ENCODE results near the gene TUBA4B. TPM values are rescaled to one million over a fixed set of nuclear protein-coding genes. Genes with fewer than 3 reads are reported as not detected.

Gene TUBA4B
- total RNA-seq, 1 experiment from 2014 or later, result not detected

DNA sequence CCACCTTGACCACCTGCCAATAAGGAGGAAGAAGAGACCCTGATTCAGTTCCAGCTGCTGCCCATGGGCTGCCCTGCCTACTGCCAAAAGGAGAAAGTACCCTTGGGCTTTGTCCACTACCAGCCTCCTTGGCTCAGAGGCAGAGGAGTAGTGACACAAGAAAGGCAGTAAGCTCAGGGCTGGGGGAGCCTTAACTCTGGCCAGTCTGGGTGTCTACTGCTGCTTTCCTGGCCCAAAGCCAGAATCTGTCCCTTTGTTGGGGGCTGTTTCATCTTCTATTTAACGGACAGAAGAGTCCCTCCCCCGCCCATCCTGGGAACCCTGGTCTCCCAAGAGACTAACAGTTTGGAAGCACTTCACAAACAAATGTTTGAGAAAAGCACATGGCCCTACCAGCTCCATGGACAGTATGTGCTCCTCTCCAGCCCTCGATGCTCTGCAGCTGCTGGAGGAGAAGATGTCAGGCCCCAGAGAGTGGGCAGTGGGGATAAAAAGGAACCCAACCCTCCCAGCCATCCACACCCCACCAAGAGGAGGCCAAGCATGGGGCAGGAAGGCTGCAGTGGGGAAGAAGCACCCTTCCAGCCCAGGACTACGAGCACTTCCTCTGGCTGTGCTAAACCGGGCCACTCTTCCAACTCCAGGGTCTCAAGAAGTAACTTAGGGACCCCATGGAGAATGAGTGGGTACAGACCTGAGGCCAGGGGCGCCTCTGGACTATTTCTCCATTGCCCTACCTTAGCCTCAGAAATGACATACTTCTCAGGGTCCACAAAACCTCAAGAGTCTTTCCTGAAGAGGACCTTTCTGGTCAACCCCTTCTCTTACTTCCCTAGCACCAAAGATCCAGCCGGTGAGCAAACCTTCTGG is 24.8 kb upstream of the TUBA4B start:
- Histone ChIP-seq H3K36me3 (peaks cover 52% of the 10 kb centered on the region), H3K4me1 (replicated peaks) (peaks cover 19% of the 10 kb centered on the region), H3K9me3 (replicated peaks) (no peaks in the 10 kb centered on the region), H3K27me3 (replicated peaks) (no peaks in the 10 kb centered on the region), H3K27ac (no peak overlapping the region), H3K4me3 (peak overlapping the region; percentile 82)
- DNase-seq (ENCODE audit: low read depth in 1 of 2, low spot score in 2 of 2), result no peak

DNA sequence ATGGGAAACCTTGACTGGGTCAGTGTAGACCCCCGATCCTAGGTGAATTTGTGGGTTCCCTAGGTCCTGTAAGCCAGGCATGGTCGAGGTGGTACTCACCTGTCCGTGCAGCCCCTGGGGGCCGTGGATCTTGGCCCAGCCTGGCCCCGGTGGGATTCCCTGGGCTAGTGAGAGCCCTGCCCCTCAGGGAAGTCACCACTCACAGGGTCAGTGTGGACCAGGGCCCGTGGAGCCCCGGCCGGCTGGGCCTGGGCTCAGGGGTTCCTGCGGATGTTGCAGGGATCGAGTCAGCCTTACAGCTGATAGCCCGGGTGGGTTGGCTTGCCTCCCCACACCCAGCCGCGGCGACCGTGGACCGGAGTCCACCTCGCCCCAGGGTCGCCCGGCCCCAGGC is 24.1 kb upstream of the TUBA4B start:
- peaks cover 52% of the 10 kb centered on the region for H3K36me3 ChIP-seq
- H3K4me1 ChIP-seq (replicated peaks), result peaks cover 19% of the 10 kb centered on the region
- H3K27me3 ChIP-seq (replicated peaks), result no peaks in the 10 kb centered on the region
- H3K27ac ChIP-seq, result peak overlapping the region; percentile 82
- no peaks in the 10 kb centered on the region for H3K9me3 ChIP-seq (replicated peaks)
- H3K4me3 ChIP-seq, result peak overlapping the region; percentile 82
- DNase-seq (ENCODE audit: low read depth in 1 of 2, low spot score in 2 of 2), result no peak

GRCh38 chr2:219229305-219230058 is 23.6 kb upstream of the TUBA4B start, which contains the start of the genes ANKZF1 and ATG9A:
Gene ANKZF1, plus strand, starts transcription at chr2:219229806. Its CDS starts 452 bp downstream, at chr2:219230258.
Gene ATG9A, minus strand, starts transcription at chr2:219229636. Its CDS starts 1,612 bp downstream, at chr2:219228024.
- peak within 1 kb of the TSS; percentile 82 for H3K27ac ChIP-seq
- H3K36me3 ChIP-seq, result peaks cover 52% of the 10 kb centered on the region
- H3K4me3 ChIP-seq, result peak within 1 kb of the TSS; percentile 82
- H3K4me1 ChIP-seq (replicated peaks), result peaks cover 19% of the 10 kb centered on the region
- DNase-seq (ENCODE audit: low read depth in 1 of 2, low spot score in 2 of 2), result peak; percentile 97 to 99
- H3K27me3 ChIP-seq (replicated peaks), result no peaks in the 10 kb centered on the region
- H3K9me3 ChIP-seq (replicated peaks), result no peaks in the 10 kb centered on the region

- Histone ChIP-seq H3K4me1 (replicated peaks) (peaks cover 19% of the 10 kb centered on the region), H3K36me3 (peaks cover 52% of the 10 kb centered on the region)
- no peak for DNase-seq (ENCODE audit: low read depth in 1 of 2, low spot score in 2 of 2)
Observed at GRCh38 chr2:219230059-219230540, 22.9 kb upstream of the TUBA4B start.

DNA sequence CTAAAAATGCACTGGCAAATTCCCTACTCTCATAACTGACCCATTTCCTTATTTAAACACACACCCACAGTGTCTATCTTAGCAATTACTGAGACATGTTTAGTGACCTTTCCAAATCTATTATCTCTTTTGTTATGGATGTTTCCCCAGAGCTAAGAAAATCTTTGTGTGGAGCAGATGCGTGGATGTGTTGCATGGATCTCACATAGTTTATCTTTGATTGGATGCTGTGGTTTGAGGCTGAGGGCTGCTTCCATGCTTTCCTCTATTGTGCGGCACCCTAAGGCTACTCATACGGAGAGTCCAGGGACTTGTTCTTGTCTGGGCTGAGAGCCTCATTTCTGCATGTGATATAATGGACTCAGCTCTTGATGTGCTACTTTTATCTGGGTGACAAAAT is 18.7 kb upstream of the TUBA4B start:
- Histone ChIP-seq H3K36me3 (peaks cover 54% of the 10 kb centered on the region), H3K4me1 (replicated peaks) (peaks cover 7% of the 10 kb centered on the region)

More at GRCh38 chr2:219230059-219230540, 22.9 kb upstream of the TUBA4B start:
- Histone ChIP-seq H3K9me3 (replicated peaks) (no peaks in the 10 kb centered on the region), H3K4me3 (peak overlapping the region; percentile 82), H3K27me3 (replicated peaks) (no peaks in the 10 kb centered on the region), H3K27ac (peak overlapping the region; percentile 82)

DNA sequence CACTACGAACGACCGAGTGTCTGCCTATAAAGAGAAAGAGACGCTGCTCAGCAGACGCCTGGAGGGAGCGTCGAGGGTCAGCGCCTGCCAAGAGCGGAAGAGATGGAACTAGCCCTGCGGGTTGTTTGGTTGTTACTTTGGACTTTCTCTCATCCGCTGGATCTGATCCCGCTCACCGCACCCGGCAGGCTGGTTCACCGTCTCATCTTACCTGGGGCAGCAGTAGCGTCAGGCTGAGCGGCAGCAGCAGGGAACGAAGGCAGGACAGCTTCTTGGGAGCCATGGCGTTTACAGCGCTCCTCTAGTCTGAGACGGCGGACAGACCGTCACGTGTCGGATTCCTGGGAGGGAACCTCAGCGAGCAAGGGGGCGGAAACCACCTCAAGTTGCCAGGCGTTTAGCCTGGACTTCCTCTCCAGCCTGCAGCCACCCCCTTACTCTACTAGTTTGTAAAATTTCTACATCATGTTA is 9.7 kb upstream of the TUBA4B start:
- H3K4me1 ChIP-seq (replicated peaks), result peaks cover 17% of the 10 kb centered on the region
- no peaks in the 10 kb centered on the region for H3K27me3 ChIP-seq (replicated peaks)
- H3K9me3 ChIP-seq (replicated peaks), result no peaks in the 10 kb centered on the region
- no peak overlapping the region for H3K27ac ChIP-seq
- no peak for DNase-seq (ENCODE audit: low read depth in 1 of 2, low spot score in 2 of 2)
- H3K4me3 ChIP-seq, result no peak overlapping the region
- H3K36me3 ChIP-seq, result peaks cover 23% of the 10 kb centered on the region

More for the DNA sequence above, 18.7 kb upstream of the TUBA4B start:
- Histone ChIP-seq H3K27ac (no peak overlapping the region), H3K9me3 (replicated peaks) (no peaks in the 10 kb centered on the region), H3K27me3 (replicated peaks) (no peaks in the 10 kb centered on the region), H3K4me3 (no peak overlapping the region)
- no peak for DNase-seq (ENCODE audit: low read depth in 1 of 2, low spot score in 2 of 2)

DNA sequence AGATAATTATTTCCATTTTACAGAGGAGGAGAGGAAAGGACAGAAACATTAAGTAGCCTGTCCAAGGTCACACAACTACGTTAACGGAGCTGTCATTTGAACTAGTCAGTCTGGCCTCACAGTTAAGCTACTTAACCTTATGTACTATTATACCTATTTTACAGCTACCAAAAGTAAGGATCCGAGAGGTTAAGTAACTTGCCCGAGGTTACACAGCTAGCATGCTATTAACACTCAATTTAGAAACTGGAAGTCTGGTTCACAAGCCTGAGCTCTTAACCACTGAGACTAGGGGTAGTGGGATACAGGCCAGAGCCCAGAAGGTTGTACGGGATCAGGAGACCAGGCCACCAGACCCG is 8.3 kb upstream of the TUBA4B start:
- peaks cover 27% of the 10 kb centered on the region for H3K4me1 ChIP-seq (replicated peaks)
- H3K9me3 ChIP-seq (replicated peaks), result no peaks in the 10 kb centered on the region
- H3K27me3 ChIP-seq (replicated peaks), result no peaks in the 10 kb centered on the region
- DNase-seq (ENCODE audit: low read depth in 1 of 2, low spot score in 2 of 2), result no peak
- H3K27ac ChIP-seq, result peak overlapping the region; percentile 88
- H3K4me3 ChIP-seq, result peak overlapping the region; percentile 81
- H3K36me3 ChIP-seq, result peaks cover 24% of the 10 kb centered on the region

DNA sequence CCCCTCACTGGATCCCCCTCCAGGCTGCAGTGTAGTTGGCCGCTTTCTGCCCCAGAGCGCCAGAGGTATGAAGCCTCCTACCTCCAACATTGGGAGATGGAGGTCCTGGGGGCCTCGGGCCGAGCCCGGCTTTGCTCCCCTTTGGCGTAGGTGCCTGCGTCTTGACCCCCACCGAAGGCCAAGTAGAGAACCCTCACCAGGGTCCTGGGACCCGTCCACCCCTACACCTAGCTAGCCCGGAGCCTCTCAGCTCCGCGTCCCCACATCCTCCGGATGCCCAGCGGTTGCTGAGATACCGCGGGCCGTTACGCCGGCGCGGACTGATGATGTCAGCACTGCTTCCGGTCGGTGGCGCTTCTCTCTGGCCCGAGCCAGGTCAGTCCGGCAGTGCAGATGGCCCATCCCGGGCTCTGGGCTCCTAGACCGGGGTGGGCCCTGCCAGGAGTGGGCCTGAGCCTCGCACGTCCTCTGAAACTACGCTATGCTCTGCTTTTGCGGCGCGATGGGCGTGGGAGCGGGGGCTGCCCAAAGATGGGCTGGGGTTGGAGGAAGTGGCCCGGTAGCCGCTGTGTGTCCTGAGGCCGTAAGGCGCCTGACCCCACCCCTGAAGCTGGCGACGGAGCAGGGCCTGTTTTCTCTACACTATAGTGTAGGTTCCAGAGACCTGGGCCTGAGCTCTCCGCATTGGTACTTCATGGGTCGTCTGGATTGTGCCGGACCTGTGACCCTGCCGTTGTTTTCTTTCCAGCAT is 7.7 kb upstream of the TUBA4B start, which contains the start of the genes GLB1L and STK16:
Gene GLB1L, minus strand, starts transcription at position 297 of the 751 bp plus-strand sequence. CDS start 1,871 bp downstream, outside the sequence.
Gene STK16, plus strand, starts transcription at position 332 of the 751 bp plus-strand sequence. CDS start 521 bp downstream, outside the sequence.
- peak; percentile 93 to 94 for DNase-seq (ENCODE audit: low read depth in 1 of 2, low spot score in 2 of 2)
- Histone ChIP-seq H3K4me1 (replicated peaks) (peaks cover 31% of the 10 kb centered on the region), H3K9me3 (replicated peaks) (no peaks in the 10 kb centered on the region), H3K27me3 (replicated peaks) (no peaks in the 10 kb centered on the region), H3K4me3 (peak within 1 kb of the TSS; percentile 81), H3K36me3 (peaks cover 24% of the 10 kb centered on the region), H3K27ac (peak within 1 kb of the TSS; percentile 88)

DNA sequence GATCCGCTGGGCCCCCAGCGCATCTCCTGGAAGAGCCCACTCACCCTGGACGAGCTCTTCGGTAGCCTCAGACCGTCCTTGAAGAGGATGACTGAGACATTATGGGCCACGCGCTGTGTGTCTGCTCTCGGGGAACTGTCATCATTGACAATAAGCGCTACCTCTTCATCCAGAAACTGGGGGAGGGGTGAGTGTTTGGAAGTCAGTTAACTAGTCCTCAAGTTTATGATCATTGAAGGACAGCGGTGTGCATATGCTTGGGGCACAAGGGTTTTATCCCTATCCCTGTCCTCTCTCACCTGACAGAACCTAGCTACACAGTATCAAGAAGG is 7.2 kb upstream of the TUBA4B start:
- DNase-seq (ENCODE audit: low read depth in 1 of 2, low spot score in 2 of 2), result no peak
- H3K4me1 ChIP-seq (replicated peaks), result peaks cover 31% of the 10 kb centered on the region

DNA sequence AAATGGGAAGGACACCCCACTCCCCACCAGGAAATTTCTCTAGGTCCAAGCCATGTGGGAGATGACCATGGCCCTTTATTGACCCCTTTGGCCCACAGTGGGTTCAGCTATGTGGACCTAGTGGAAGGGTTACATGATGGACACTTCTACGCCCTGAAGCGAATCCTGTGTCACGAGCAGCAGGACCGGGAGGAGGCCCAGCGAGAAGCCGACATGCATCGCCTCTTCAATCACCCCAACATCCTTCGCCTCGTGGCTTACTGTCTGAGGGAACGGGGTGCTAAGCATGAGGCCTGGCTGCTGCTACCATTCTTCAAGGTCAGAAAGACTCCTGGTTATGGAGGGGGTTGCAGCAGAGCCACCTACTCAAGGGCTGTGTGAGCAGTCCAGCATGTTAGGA is 6.5 kb upstream of the TUBA4B start:
- no peak for DNase-seq (ENCODE audit: low read depth in 1 of 2, low spot score in 2 of 2)
- no peak overlapping the region for H3K27ac ChIP-seq
- H3K9me3 ChIP-seq (replicated peaks), result no peaks in the 10 kb centered on the region
- H3K36me3 ChIP-seq, result peaks cover 24% of the 10 kb centered on the region
- peaks cover 31% of the 10 kb centered on the region for H3K4me1 ChIP-seq (replicated peaks)
- H3K27me3 ChIP-seq (replicated peaks), result no peaks in the 10 kb centered on the region
- no peak overlapping the region for H3K4me3 ChIP-seq

More for the DNA sequence above, 7.2 kb upstream of the TUBA4B start:
- Histone ChIP-seq H3K36me3 (peaks cover 24% of the 10 kb centered on the region), H3K9me3 (replicated peaks) (no peaks in the 10 kb centered on the region), H3K27ac (peak overlapping the region; percentile 88), H3K27me3 (replicated peaks) (no peaks in the 10 kb centered on the region), H3K4me3 (peak overlapping the region; percentile 81)

GRCh38 chr2:219247678-219248642 is 5.1 kb upstream of the TUBA4B start:
- Histone ChIP-seq H3K27me3 (replicated peaks) (peaks cover 11% of the 10 kb centered on the region), H3K27ac (no peak overlapping the region), H3K4me1 (replicated peaks) (peaks cover 31% of the 10 kb centered on the region), H3K9me3 (replicated peaks) (no peaks in the 10 kb centered on the region), H3K36me3 (peaks cover 24% of the 10 kb centered on the region), H3K4me3 (no peak overlapping the region)
- no peak for DNase-seq (ENCODE audit: low read depth in 1 of 2, low spot score in 2 of 2)

- Histone ChIP-seq H3K4me3 (no peak overlapping the region), H3K4me1 (replicated peaks) (peaks cover 39% of the 10 kb centered on the region), H3K36me3 (peaks cover 24% of the 10 kb centered on the region), H3K9me3 (replicated peaks) (no peaks in the 10 kb centered on the region; the same call in 1 of the 2 replicates), H3K27ac (no peak overlapping the region), H3K27me3 (replicated peaks) (peaks cover 19% of the 10 kb centered on the region)
- no peak for DNase-seq (ENCODE audit: low read depth in 1 of 2, low spot score in 2 of 2)
Observed at GRCh38 chr2:219248845-219249202, 4.2 kb upstream of the TUBA4B start.
